SHP77 (cell line): ENCODE measurements around the gene TMEM150C.
"Not testable (repeated sequence)": the region's sequence is repeated elsewhere in the genome, so short reads cannot be mapped to it uniquely, and the experiment has no call there.

Source experiments
- DNase-seq, 2 experiments: peaks; one replicate each; lab custom pipeline; 2025; lab: John Stamatoyannopoulos, UW

TMEM150C gene

GRCh38 chr4:82473621-82474164 is 88.1 kb downstream of the TMEM150C start:
- no peak for DNase-seq

- not testable (repeated sequence) for DNase-seq
Observed at GRCh38 chr4:82473080-82473479, 88.7 kb downstream of the TMEM150C start.

DNA sequence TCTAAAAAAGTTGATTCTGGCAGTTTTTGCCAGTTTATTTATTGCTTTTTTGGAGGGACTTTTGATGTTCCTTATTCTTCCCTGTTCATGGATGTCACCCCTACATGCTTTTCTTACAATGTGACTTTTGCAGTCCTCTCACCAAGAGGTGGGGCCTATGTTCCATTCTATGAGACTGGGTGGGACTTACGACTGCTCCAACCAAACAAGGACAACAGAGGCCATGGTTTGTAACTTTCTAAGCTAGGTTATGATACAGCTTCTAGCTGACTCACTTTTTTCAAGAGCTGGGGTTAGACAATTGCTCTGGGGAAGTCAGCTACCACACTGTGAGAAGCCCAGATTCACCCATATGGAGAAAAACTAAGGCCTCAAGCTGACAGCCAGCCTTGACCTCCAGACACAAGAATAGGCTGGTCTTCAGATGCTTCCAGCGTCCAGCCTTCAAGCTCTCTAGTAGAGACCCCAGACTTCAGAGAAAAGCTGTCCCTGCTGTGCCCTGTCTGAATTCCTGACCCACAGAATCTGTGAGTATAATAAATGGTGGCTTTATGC is 91.9 kb downstream of the TMEM150C start:
- DNase-seq: peak in 1 of 2 experiments; percentile 4

- no peak for DNase-seq
Observed at GRCh38 chr4:82467471-82467870, 94.3 kb downstream of the TMEM150C start.

GRCh38 chr4:82463221-82463620 is 98.6 kb downstream of the TMEM150C start:
- no peak for DNase-seq

- DNase-seq: peak; percentile 60 to 66
Observed at GRCh38 chr4:82462415-82462831, 99.4 kb downstream of the TMEM150C start.

DNA sequence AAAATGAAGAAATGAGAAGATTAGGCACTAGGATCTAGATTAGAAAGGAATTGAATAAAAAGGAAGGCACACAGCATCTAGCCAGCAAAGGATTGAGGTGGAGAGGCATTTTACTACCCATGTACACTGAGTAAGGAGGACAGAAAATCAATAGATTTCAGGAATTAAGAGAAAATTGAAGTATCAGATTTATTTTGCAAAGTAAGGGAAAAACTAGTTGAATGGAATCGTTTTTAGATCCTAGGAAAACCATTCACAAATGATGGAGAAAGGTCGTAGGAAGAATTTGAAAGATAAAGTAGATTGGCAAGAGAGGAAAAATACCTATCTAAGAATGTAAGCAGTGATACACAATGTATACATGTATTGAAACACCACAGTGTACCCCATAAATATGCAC is 100.1 kb downstream of the TMEM150C start:
- DNase-seq: no peak

DNA sequence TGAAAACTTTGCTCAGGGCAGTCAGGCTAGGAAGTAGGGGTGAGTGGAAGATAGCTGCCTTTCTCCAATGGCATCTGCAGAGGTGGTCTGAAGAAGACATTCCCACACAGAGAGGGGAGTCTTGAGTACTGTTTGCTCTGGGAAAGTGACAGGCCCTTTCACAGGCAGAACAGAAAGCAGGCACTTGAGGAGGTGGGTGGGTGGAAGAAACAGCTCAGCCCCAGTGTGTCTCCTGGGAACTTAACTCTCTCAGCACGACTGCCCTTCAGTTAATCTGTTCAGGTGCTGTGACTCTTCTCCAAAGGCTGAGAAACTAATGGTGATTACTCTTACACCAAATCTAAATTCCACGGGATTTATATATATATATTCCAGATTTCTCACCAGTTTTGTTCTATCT is 103.1 kb downstream of the TMEM150C start:
- DNase-seq: no peak

GRCh38 chr4:82457266-82457665 is 104.5 kb downstream of the TMEM150C start:
- no peak for DNase-seq

DNA sequence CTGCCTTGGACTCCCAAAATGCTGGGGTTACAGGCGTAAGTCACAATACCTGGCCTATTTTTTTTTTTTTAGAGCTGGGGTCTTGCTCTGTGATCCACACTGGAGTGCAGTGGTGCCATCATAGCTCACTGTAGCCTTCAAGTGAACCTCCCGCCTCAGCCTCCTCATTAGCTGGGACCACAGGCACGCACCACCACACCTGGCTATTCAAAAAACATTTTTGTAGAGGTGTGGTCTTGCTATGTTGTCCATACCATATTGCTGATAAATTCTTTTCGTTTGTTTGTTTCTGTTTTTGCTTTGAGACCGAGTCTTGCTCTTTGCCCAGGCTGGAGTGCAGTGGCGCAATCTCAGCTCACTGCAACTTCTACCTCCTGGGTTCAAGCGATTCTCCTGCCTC is 109.8 kb downstream of the TMEM150C start:
- no peak for DNase-seq

GRCh38 chr4:82450966-82451755 is 110.6 kb downstream of the TMEM150C start:
- no peak for DNase-seq

- DNase-seq: no peak
Observed at GRCh38 chr4:82447886-82448285, 113.9 kb downstream of the TMEM150C start.

DNA sequence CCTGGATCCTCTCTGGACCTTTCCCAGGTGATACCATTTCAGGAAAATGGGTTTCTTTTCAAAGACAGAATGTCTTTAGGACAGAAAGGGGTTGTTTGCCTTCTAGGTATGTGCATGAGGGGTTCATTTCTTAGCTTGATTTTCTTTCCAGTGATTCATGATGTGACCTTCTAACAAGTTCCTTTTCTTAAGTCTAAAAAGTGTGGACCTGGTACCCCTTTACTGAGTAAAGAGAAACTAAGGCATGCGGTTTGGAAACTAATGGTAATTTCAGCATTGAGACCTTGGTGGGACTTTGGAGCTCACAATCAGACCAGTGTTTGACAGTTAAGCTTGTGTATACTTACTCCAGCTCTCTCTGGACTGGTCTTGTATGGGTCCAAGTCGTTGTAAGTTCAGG is 122.7 kb downstream of the TMEM150C start:
- no peak for DNase-seq

GRCh38 chr4:82437285-82438005 is 124.3 kb downstream of the TMEM150C start:
- no peak for DNase-seq

DNA sequence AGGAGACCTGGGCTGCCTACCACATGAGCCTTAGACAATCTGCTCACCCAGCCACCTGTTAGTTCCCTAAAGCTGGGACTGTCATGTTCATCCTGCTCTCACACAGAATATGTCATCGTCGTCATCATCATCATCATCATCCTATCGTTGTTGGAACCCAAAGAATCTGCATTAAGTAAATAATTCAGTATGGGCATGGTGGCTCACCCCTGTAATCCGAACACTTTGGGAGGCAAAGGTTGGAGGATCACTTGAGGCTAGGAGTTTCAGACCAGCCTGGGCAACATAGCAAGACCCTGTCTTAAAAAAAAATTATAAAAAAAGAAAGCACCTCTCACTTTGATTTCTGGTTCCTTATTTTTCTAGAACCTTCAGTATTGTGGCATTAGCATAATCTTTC is 125.0 kb downstream of the TMEM150C start:
- DNase-seq: no peak

- DNase-seq: no peak
Observed at GRCh38 chr4:82436130-82436529, 125.7 kb downstream of the TMEM150C start.

DNA sequence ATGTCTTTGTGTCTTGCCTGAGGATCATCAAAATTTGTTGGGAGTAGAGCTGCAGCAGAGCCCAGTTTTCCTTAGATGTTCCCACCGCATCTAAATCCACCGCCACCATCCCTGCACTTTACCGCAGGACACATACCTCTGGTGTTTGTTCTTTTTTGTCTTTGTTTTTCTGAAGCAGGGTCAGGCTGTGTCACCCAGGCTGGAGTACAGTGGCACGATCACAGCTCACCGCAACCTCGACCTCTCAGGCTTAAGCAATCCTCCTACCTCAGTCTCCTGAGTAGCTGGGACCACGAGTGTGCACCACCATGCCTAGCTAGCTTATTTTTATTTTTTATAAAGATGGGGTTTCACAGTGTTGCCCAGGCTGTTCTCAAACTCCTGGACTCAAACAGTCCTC is 126.8 kb downstream of the TMEM150C start:
- DNase-seq: no peak

DNA sequence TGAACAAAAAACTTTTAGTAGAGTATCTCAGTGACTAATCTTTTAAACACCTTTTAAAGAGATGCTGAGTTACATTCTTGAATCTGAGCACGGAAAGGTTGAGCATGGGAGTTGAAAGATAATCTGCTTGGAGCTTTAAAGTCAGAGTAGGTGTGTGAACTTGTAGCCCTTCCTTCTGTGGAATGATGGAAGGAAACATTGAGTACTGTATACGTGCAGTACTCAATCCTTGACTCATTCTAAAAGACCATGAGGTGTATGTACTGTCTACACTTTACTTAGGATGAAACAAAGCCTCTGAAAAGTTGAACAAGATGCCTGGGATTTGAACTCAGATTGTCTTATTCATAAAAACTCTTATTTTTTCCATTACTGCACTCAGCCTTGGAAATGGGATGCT is 128.0 kb downstream of the TMEM150C start:
- no peak for DNase-seq
